ENCODE results near the gene CNTN5.

CNTN5 gene

GRCh38 chr11:99419991-99420390, 399.2 kb downstream of the CNTN5 start (continued):
- TF ChIP-seq TSHZ2 (CRISPR knock-in tag; IDR thresholded peaks at IDR 0.05): no peak
- TF ChIP-seq ISL1 (CRISPR knock-in tag; IDR thresholded peaks at IDR 0.05): no peak
- no peak for TF ChIP-seq ZFP30 (CRISPR knock-in tag; IDR thresholded peaks at IDR 0.05)
- TF ChIP-seq ZNF70 (CRISPR knock-in tag; IDR thresholded peaks at IDR 0.05): no peak

- no peak for ATAC-seq
- TF ChIP-seq ZC3H10 (CRISPR knock-in tag; IDR thresholded peaks at IDR 0.05): no peak
- no peak for TF ChIP-seq ARNTL (CRISPR knock-in tag; IDR thresholded peaks at IDR 0.05; ENCODE audit: borderline replicate concordance, low read depth)
- TF ChIP-seq ZNF565 (CRISPR knock-in tag; conservative IDR thresholded peaks at IDR 0.05; ENCODE audit: low read depth): no peak
- no peak for TF ChIP-seq RARB (CRISPR knock-in tag; IDR thresholded peaks at IDR 0.05)
- no peak for TF ChIP-seq ZFP30 (CRISPR knock-in tag; IDR thresholded peaks at IDR 0.05)
- TF ChIP-seq TSHZ2 (CRISPR knock-in tag; IDR thresholded peaks at IDR 0.05): no peak
- no peak for TF ChIP-seq CREB5 (CRISPR knock-in tag; IDR thresholded peaks at IDR 0.05; ENCODE audit: low read depth)
- no peak for TF ChIP-seq ZNF70 (CRISPR knock-in tag; IDR thresholded peaks at IDR 0.05)
- TF ChIP-seq ESRRG (CRISPR knock-in tag; IDR thresholded peaks at IDR 0.05): no peak
- TF ChIP-seq ZNF8 (CRISPR knock-in tag; IDR thresholded peaks at IDR 0.05): no peak
- TF ChIP-seq ISL1 (CRISPR knock-in tag; IDR thresholded peaks at IDR 0.05): no peak
- no peak for TF ChIP-seq TCF4 (CRISPR knock-in tag; IDR thresholded peaks at IDR 0.05; ENCODE audit: borderline replicate concordance)
- TF ChIP-seq, protein P1, sequence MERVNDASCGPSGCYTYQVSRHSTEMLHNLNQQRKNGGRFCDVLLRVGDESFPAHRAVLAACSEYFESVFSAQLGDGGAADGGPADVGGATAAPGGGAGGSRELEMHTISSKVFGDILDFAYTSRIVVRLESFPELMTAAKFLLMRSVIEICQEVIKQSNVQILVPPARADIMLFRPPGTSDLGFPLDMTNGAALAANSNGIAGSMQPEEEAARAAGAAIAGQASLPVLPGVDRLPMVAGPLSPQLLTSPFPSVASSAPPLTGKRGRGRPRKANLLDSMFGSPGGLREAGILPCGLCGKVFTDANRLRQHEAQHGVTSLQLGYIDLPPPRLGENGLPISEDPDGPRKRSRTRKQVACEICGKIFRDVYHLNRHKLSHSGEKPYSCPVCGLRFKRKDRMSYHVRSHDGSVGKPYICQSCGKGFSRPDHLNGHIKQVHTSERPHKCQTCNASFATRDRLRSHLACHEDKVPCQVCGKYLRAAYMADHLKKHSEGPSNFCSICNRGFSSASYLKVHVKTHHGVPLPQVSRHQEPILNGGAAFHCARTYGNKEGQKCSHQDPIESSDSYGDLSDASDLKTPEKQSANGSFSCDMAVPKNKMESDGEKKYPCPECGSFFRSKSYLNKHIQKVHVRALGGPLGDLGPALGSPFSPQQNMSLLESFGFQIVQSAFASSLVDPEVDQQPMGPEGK (CRISPR knock-in tag; IDR thresholded peaks at IDR 0.05; ENCODE audit: borderline replicate concordance): no peak
- no peak for TF ChIP-seq BACH2 (CRISPR knock-in tag; IDR thresholded peaks at IDR 0.05; ENCODE audit: borderline replicate concordance)
- no peak for TF ChIP-seq SNAI2 (CRISPR knock-in tag; IDR thresholded peaks at IDR 0.05)
- no peak for TF ChIP-seq PPARA (CRISPR knock-in tag; IDR thresholded peaks at IDR 0.05; ENCODE audit: borderline replicate concordance)
These were observed 402.1 kb downstream of the CNTN5 start for GRCh38 chr11:99422581-99423427.

DNA sequence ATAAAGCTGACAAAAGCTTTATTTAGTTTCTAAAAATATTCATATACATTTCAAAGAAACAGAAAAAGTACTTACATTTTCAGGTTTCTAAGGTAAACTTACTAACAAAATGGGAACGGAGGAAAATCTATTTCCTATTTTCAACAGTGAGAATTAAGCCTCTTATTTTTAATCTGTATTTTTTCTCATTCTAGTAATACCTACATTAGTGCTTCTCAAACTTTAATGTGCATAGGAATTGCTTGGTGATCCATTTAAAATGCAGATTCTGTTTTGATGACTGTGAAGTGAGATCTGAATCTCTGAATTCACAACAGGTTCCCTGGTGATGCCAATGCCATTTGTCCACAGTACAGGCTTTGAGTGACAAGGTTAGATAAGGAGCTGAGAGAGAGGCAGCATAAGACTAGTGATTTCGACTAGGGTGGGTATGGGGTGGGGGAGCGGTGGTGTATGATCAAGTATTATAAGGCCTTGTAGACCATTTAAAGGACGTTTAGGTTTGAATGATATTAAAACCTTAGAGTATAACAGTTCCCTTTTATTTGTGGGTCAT, 402.8 kb downstream of the CNTN5 start:
- ATAC-seq: no peak

More for the DNA sequence above, 402.8 kb downstream of the CNTN5 start:
- TF ChIP-seq ZC3H10 (CRISPR knock-in tag; IDR thresholded peaks at IDR 0.05) (no peak), ZNF8 (CRISPR knock-in tag; IDR thresholded peaks at IDR 0.05) (no peak), ZNF565 (CRISPR knock-in tag; conservative IDR thresholded peaks at IDR 0.05; ENCODE audit: low read depth) (no peak), RARB (CRISPR knock-in tag; IDR thresholded peaks at IDR 0.05) (no peak), CREB5 (CRISPR knock-in tag; IDR thresholded peaks at IDR 0.05; ENCODE audit: low read depth) (no peak), TCF4 (CRISPR knock-in tag; IDR thresholded peaks at IDR 0.05; ENCODE audit: borderline replicate concordance) (no peak), TSHZ2 (CRISPR knock-in tag; IDR thresholded peaks at IDR 0.05) (no peak), ISL1 (CRISPR knock-in tag; IDR thresholded peaks at IDR 0.05) (no peak), ZFP30 (CRISPR knock-in tag; IDR thresholded peaks at IDR 0.05) (no peak), GLIS3 (CRISPR knock-in tag; IDR thresholded peaks at IDR 0.05) (no peak), ESRRG (CRISPR knock-in tag; IDR thresholded peaks at IDR 0.05) (no peak), ARNTL (CRISPR knock-in tag; IDR thresholded peaks at IDR 0.05; ENCODE audit: borderline replicate concordance, low read depth) (no peak)
- TF ChIP-seq, protein P2, sequence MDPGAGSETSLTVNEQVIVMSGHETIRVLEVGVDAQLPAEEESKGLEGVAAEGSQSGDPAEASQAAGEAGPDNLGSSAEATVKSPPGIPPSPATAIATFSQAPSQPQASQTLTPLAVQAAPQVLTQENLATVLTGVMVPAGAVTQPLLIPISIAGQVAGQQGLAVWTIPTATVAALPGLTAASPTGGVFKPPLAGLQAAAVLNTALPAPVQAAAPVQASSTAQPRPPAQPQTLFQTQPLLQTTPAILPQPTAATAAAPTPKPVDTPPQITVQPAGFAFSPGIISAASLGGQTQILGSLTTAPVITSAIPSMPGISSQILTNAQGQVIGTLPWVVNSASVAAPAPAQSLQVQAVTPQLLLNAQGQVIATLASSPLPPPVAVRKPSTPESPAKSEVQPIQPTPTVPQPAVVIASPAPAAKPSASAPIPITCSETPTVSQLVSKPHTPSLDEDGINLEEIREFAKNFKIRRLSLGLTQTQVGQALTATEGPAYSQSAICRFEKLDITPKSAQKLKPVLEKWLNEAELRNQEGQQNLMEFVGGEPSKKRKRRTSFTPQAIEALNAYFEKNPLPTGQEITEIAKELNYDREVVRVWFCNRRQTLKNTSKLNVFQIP (CRISPR knock-in tag; IDR thresholded peaks at IDR 0.05; ENCODE audit: borderline replicate concordance, low read depth): no peak

All from SK-N-SH treated with all-trans-retinoic acid at 6 μM for 48 hours (cell line).